ENCODE results near the gene KIAA0513.

DNA sequence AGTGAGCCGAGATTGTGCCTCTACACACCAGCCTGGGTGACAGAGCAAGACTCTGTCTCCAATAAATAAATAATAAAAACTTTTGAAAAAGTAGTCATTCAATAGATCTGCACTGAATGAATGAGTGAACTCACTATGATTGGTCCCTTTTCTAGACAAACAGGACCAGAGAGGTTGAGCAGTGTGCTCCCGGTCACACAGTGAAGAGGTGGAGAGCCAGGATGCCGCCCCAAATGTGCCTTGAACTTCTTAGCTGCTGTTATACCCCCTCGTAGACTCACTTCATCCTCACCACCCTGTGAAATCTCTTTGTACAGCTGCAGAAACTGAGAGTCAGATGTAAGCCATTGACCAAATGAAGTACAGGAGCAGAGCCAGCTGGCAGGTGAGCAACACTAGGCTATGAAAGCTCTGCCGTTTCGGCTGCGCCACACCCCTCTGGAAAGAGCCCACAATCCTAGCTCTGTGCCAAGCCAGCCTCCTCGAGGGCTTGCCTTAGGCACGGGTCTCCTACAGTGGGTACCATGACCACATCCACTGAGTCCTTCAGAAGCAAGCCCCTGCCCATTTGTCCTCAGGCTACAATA lies 7.8 kb upstream of the KIAA0513 start:
- TF ChIP-seq EP300 (IDR thresholded peaks at IDR 0.05; ENCODE audit: low read depth) (no peak), POLR2AphosphoS5 (IDR thresholded peaks at IDR 0.05) (no peak), POLR2A (IDR thresholded peaks at IDR 0.05) (no peak)
- TF ChIP-seq, protein P1, sequence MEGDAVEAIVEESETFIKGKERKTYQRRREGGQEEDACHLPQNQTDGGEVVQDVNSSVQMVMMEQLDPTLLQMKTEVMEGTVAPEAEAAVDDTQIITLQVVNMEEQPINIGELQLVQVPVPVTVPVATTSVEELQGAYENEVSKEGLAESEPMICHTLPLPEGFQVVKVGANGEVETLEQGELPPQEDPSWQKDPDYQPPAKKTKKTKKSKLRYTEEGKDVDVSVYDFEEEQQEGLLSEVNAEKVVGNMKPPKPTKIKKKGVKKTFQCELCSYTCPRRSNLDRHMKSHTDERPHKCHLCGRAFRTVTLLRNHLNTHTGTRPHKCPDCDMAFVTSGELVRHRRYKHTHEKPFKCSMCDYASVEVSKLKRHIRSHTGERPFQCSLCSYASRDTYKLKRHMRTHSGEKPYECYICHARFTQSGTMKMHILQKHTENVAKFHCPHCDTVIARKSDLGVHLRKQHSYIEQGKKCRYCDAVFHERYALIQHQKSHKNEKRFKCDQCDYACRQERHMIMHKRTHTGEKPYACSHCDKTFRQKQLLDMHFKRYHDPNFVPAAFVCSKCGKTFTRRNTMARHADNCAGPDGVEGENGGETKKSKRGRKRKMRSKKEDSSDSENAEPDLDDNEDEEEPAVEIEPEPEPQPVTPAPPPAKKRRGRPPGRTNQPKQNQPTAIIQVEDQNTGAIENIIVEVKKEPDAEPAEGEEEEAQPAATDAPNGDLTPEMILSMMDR (IDR thresholded peaks at IDR 0.05) = no peak
